WTC11 (cell line): ENCODE measurements around the gene C17orf58. TPM values are rescaled to one million over a fixed set of nuclear protein-coding genes. Genes with fewer than 3 reads are reported as not detected.

Experiments
- ATF1 ChIP-seq: sonication (generic); formaldehyde crosslinking; IDR thresholded peaks from 2 replicates; pipeline ENCODE4 v1.8.1; 2023; ENCODE audit warnings: mild to moderate bottlenecking, moderate library complexity, missing genetic modification reagents
- ATF3 ChIP-seq: sonication (generic); formaldehyde crosslinking; conservative IDR thresholded peaks from 2 replicates; pipeline ENCODE4 v1.8.1; 2022; ENCODE audit warnings: mild to moderate bottlenecking, missing genetic modification reagents
- ATF6 ChIP-seq: sonication (generic); formaldehyde crosslinking; IDR thresholded peaks from 2 replicates; pipeline ENCODE4 v1.8.1; 2023; ENCODE audit warnings: mild to moderate bottlenecking, missing genetic modification reagents
- CDX4 ChIP-seq: fragments of 250-450 bp; sonication (Bioruptor Pico); IDR thresholded peaks from 2 replicates; pipeline ENCODE4 v1.9.0; 2021; ENCODE audit warnings: moderate library complexity, mild to moderate bottlenecking, inconsistent platforms, borderline replicate concordance
- E2F5 ChIP-seq: sonication (generic); formaldehyde crosslinking; IDR thresholded peaks from 2 replicates; pipeline ENCODE4 v1.8.1; 2022; ENCODE audit warnings: mild to moderate bottlenecking, moderate library complexity, missing genetic modification reagents
- ELF4 ChIP-seq: sonication (generic); formaldehyde crosslinking; IDR thresholded peaks from 2 replicates; pipeline ENCODE4 v1.8.1; 2022; ENCODE audit warnings: low read depth, mild to moderate bottlenecking, moderate library complexity, missing genetic modification reagents
- ERG ChIP-seq: fragments of 250-450 bp; sonication (Bioruptor Pico); IDR thresholded peaks from 2 replicates; pipeline ENCODE4 v1.8.0; 2021; ENCODE audit warnings: mild to moderate bottlenecking
- ESRRA ChIP-seq: sonication (generic); formaldehyde crosslinking; IDR thresholded peaks from 2 replicates; pipeline ENCODE4 v1.8.1; 2022; ENCODE audit warnings: mild to moderate bottlenecking, missing genetic modification reagents, borderline replicate concordance
- FOXP1 ChIP-seq: sonication (generic); formaldehyde crosslinking; IDR thresholded peaks from 2 replicates; pipeline ENCODE4 v1.8.0; 2022; ENCODE audit warnings: missing genetic modification reagents, mild to moderate bottlenecking, moderate library complexity, borderline replicate concordance
- GABPB1 ChIP-seq: sonication (generic); formaldehyde crosslinking; IDR thresholded peaks from 2 replicates; pipeline ENCODE4 v1.8.1; 2023; ENCODE audit warnings: mild to moderate bottlenecking, missing genetic modification reagents
- GRHL2 ChIP-seq: fragments of 250-450 bp; sonication (Bioruptor Pico); IDR thresholded peaks from 2 replicates; pipeline ENCODE4 v1.8.0; 2022; ENCODE audit warnings: mild to moderate bottlenecking, moderate library complexity; ENCODE audit not compliant: insufficient replicate concordance, severe bottlenecking
- GTF2I ChIP-seq: fragments of 250-450 bp; sonication (Bioruptor Pico); conservative IDR thresholded peaks from 2 replicates; pipeline ENCODE4 v1.4.0; 2021; ENCODE audit warnings: mild to moderate bottlenecking
- HMGA2 ChIP-seq: fragments of 250-450 bp; sonication (Bioruptor Pico); IDR thresholded peaks from 2 replicates; pipeline ENCODE4 v1.4.0; 2021; ENCODE audit warnings: mild to moderate bottlenecking, moderate library complexity
- MAX ChIP-seq: sonication (generic); formaldehyde crosslinking; IDR thresholded peaks from 2 replicates; pipeline ENCODE4 v1.8.0; 2022; ENCODE audit warnings: mild to moderate bottlenecking, missing genetic modification reagents
- MYBL2 ChIP-seq: sonication (generic); formaldehyde crosslinking; IDR thresholded peaks from 2 replicates; pipeline ENCODE4 v1.8.1; 2023; ENCODE audit warnings: mild to moderate bottlenecking, moderate library complexity, missing genetic modification reagents
- NR1H2 ChIP-seq: sonication (generic); formaldehyde crosslinking; IDR thresholded peaks from 2 replicates; pipeline ENCODE4 v1.9.0; 2021; ENCODE audit warnings: mild to moderate bottlenecking, moderate library complexity, missing genetic modification reagents
- NR3C1 ChIP-seq: sonication (generic); formaldehyde crosslinking; conservative IDR thresholded peaks from 2 replicates; pipeline ENCODE4 v1.8.1; 2023; ENCODE audit warnings: low read depth, mild to moderate bottlenecking, missing genetic modification reagents
- PREB ChIP-seq: sonication (generic); formaldehyde crosslinking; IDR thresholded peaks from 2 replicates; pipeline ENCODE4 v1.8.1; 2022; ENCODE audit warnings: mild to moderate bottlenecking, missing genetic modification reagents, moderate library complexity, borderline replicate concordance
- TEAD1 ChIP-seq: sonication (generic); formaldehyde crosslinking; IDR thresholded peaks from 2 replicates; pipeline ENCODE4 v1.8.0; 2022; ENCODE audit warnings: mild to moderate bottlenecking, missing genetic modification reagents
- ZBTB43 ChIP-seq: sonication (generic); formaldehyde crosslinking; IDR thresholded peaks from 2 replicates; pipeline ENCODE4 v1.8.1; 2023; ENCODE audit warnings: mild to moderate bottlenecking, missing genetic modification reagents
- ZMAT4 ChIP-seq: fragments of 250-450 bp; sonication (Bioruptor Pico); IDR thresholded peaks from 2 replicates; pipeline ENCODE4 v1.9.0; 2021; ENCODE audit warnings: mild to moderate bottlenecking
- ZNF121 ChIP-seq: sonication (generic); formaldehyde crosslinking; IDR thresholded peaks from 2 replicates; pipeline ENCODE4 v1.8.0; 2023; ENCODE audit warnings: missing genetic modification reagents
- ZNF281 ChIP-seq: sonication (generic); formaldehyde crosslinking; IDR thresholded peaks from 2 replicates; pipeline ENCODE4 v1.8.0; 2023; ENCODE audit warnings: mild to moderate bottlenecking, missing genetic modification reagents
- ZNF512 ChIP-seq: sonication (generic); formaldehyde crosslinking; IDR thresholded peaks from 2 replicates; pipeline ENCODE4 v1.8.1; 2022; ENCODE audit warnings: missing genetic modification reagents, borderline replicate concordance
- ZNF671 ChIP-seq: fragments of 250-450 bp; sonication (Bioruptor Pico); IDR thresholded peaks from 2 replicates; pipeline ENCODE4 v1.8.0; 2021; ENCODE audit warnings: mild to moderate bottlenecking
- total RNA-seq: library from RNA; stranded (reverse); gene quantifications from 3 replicates; pipeline ENCODE4 v1.2.3, GENCODE V29; 2021

C17orf58 gene
- total RNA-seq, 1 experiment from 2014 or later: 28.2 TPM

- no peak for TF ChIP-seq ATF6 (CRISPR knock-in tag)
- no peak for TF ChIP-seq GRHL2 (CRISPR knock-in tag)
- TF ChIP-seq FOXP1 (CRISPR knock-in tag): 0 out of 2 replicates have a peak, but pooled peaks have one; percentile 28
- no peak for TF ChIP-seq ZNF281 (CRISPR knock-in tag)
- TF ChIP-seq MAX (CRISPR knock-in tag): no peak; the same call in 1 of the 2 replicates
- no peak for TF ChIP-seq ZBTB43 (CRISPR knock-in tag)
- TF ChIP-seq PREB: no peak
- no peak for TF ChIP-seq ZNF512
- TF ChIP-seq ESRRA: no peak
- TF ChIP-seq GABPB1 (CRISPR knock-in tag): peak; percentile 44; the same call in 1 of the 2 replicates
- TF ChIP-seq GTF2I (CRISPR knock-in tag): no peak
- no peak for TF ChIP-seq NR1H2
- no peak for TF ChIP-seq ATF3 (CRISPR knock-in tag)
- no peak; the same call in 1 of the 2 replicates for TF ChIP-seq MYBL2 (CRISPR knock-in tag)
- TF ChIP-seq HMGA2 (CRISPR knock-in tag): no peak
- TF ChIP-seq ZNF671: 0 out of 2 replicates have a peak, but pooled peaks have one; percentile 7
- TF ChIP-seq ELF4 (CRISPR knock-in tag): no peak
- TF ChIP-seq ZNF121 (CRISPR knock-in tag): no peak
- TF ChIP-seq ZMAT4: no peak
- TF ChIP-seq CDX4: no peak
- 0 out of 2 replicates have a peak, but pooled peaks have one; percentile 19 for TF ChIP-seq TEAD1 (CRISPR knock-in tag)
- TF ChIP-seq ATF1 (CRISPR knock-in tag): no peak
- no peak for TF ChIP-seq NR3C1 (CRISPR knock-in tag)
- no peak for TF ChIP-seq ERG
- 0 out of 2 replicates have a peak, but pooled peaks have one; percentile 59 for TF ChIP-seq E2F5 (CRISPR knock-in tag)
These were observed 2.9 kb downstream of the C17orf58 start (continued) for GRCh38 chr17:67993153-67993997.
